Measurements from ENCODE around the gene FXYD2.

DNA sequence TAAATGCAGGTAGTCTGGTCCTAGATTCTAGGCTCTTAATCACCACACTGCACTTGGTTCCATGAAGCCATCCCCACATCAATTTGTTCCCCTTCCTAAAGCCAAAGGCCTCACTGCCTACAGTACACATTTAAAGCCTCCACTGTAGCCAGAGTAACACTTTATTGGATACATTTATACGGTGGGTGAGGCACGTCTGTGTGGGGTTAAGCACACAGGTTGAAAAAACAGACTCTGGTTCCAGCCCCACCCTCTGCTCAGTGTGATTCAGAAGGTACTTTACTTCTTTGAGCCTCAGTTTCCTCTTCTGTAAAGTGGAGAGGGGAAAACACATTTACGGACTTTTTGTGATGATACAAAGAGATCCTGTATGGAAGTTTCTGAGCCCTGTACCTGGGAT is 50.0 kb downstream of the FXYD2 start:
- TF ChIP-seq, protein P1, sequence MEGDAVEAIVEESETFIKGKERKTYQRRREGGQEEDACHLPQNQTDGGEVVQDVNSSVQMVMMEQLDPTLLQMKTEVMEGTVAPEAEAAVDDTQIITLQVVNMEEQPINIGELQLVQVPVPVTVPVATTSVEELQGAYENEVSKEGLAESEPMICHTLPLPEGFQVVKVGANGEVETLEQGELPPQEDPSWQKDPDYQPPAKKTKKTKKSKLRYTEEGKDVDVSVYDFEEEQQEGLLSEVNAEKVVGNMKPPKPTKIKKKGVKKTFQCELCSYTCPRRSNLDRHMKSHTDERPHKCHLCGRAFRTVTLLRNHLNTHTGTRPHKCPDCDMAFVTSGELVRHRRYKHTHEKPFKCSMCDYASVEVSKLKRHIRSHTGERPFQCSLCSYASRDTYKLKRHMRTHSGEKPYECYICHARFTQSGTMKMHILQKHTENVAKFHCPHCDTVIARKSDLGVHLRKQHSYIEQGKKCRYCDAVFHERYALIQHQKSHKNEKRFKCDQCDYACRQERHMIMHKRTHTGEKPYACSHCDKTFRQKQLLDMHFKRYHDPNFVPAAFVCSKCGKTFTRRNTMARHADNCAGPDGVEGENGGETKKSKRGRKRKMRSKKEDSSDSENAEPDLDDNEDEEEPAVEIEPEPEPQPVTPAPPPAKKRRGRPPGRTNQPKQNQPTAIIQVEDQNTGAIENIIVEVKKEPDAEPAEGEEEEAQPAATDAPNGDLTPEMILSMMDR (conservative IDR thresholded peaks at IDR 0.05; ENCODE audit: low read depth, low read length), result no peak
- no peak for TF ChIP-seq EZH2 (IDR thresholded peaks at IDR 0.05; ENCODE audit: low read length, unreplicated experiment)
